GM12878 (cell line): ENCODE data around the gene ATG9B. TPM values are rescaled to one million over a fixed set of nuclear protein-coding genes. Genes with fewer than 3 reads are reported as not detected.
A peak's percentile ranks its signal among the peaks of the same experiment; 100 is the strongest.

Source experiments
- ATAC-seq: fragments of 200-7000 bp; cut with Tn5 transposase; 3 replicates; pipeline ENCODE4 v1.9.1; 2020; ENCODE audit warnings: mild to moderate bottlenecking, moderate library complexity
- BruUV-seq: library from RNA; stranded (reverse); fragments of 400-500 nt; replicated peaks from 2 replicates; lab custom pipeline; 2021; lab: Mats Ljungman, UMichigan
- CTCF ChIA-PET: fragments of 300-600 bp; sonication (Branson Sonifier 250); formaldehyde crosslinking; extraction: SDS; loops from one replicate; lab custom pipeline; 2021; ENCODE audit warnings: inconsistent platforms; lab: Yijun Ruan, JAX
- POLR2A ChIA-PET: fragments of 350-600 bp; formaldehyde crosslinking; extraction: SDS; loops from one replicate; lab custom pipeline; 2021; ENCODE audit warnings: inconsistent platforms; lab: Charles Lee
- RAD21 ChIA-PET: fragments of 300-600 bp; sonication (Branson Sonifier 250); formaldehyde crosslinking; loops from one replicate; lab custom pipeline; 2023; ENCODE audit warnings: antibody characterized with exemption; ENCODE audit not compliant: unreplicated experiment; lab: Charles Lee
- SMC1A ChIA-PET: fragments of 300-600 bp; sonication (Branson Sonifier 250); formaldehyde crosslinking; loops from one replicate; lab custom pipeline; 2023; ENCODE audit not compliant: unreplicated experiment, uncharacterized antibody; lab: Charles Lee
- DNase-seq: peaks from one replicate; pipeline ENCODE4 v3.0.0-alpha.2; 2011; ENCODE audit warnings: low read depth, low spot score
- FAIRE-seq: peaks from 3 replicates; lab custom pipeline; 2011; peaks lifted over from hg19 to GRCh38; lab: Jason Lieb, UNC
- H2AFZ ChIP-seq: 2 replicates; pipeline ENCODE4 v1.6.0; 2011; ENCODE audit warnings: low read depth, low read length, control low read depth; ENCODE audit not compliant: control insufficient read depth
- H3K27ac ChIP-seq: 2 replicates; pipeline ENCODE4 v1.5.1; 2011; ENCODE audit warnings: control low read depth; ENCODE audit not compliant: control insufficient read depth, insufficient read depth
- H3K27me3 ChIP-seq, 2 experiments: replicated peaks in 1 of 2; 2 replicates each; pipeline versions ENCODE4 v1.6.0 to v1.6.1; 2011; ENCODE audit warnings: low read length in 1 of 2; ENCODE audit not compliant: control insufficient read depth in 2 of 2, insufficient read depth in 2 of 2
- H3K36me3 ChIP-seq, 2 experiments: 2 replicates each; pipeline ENCODE4 v1.5.1; 2011; ENCODE audit warnings: low read length in 1 of 2; ENCODE audit not compliant: control insufficient read depth in 2 of 2, insufficient read depth in 2 of 2
- H3K4me1 ChIP-seq: 2 replicates; pipeline ENCODE4 v1.6.1; 2011; ENCODE audit warnings: mild to moderate bottlenecking, low read length, moderate library complexity, mixed read lengths; ENCODE audit not compliant: control insufficient read depth, insufficient read depth
- H3K4me2 ChIP-seq: 2 replicates; pipeline ENCODE4 v1.6.0; 2011; ENCODE audit warnings: control low read depth; ENCODE audit not compliant: control insufficient read depth, insufficient read depth
- H3K4me3 ChIP-seq: fragments of 200-600 bp; sonication (generic); 2 replicates; pipeline ENCODE4 v1.5.1; 2016
- H3K79me2 ChIP-seq: 2 replicates; pipeline ENCODE4 v1.6.0; 2011; ENCODE audit warnings: low read length; ENCODE audit not compliant: control insufficient read depth, insufficient read depth
- H3K9ac ChIP-seq: 2 replicates; pipeline ENCODE4 v1.8.0; 2011; ENCODE audit warnings: low read length, control low read depth, mixed read lengths; ENCODE audit not compliant: control insufficient read depth, insufficient read depth
- H3K9me3 ChIP-seq: replicated peaks from 3 replicates; pipeline ENCODE4 v1.5.1; 2011; ENCODE audit warnings: mild to moderate bottlenecking, low read length; ENCODE audit not compliant: control insufficient read depth, insufficient read depth
- H4K20me1 ChIP-seq: 2 replicates; pipeline ENCODE4 v1.6.0; 2011; ENCODE audit not compliant: control insufficient read depth, insufficient read depth
- BHLHE40 ChIP-seq, 2 experiments: fragments of 450-650 bp in 1 of 2; IDR thresholded peaks; 2 replicates each; pipeline ENCODE4 v1.6.1; 2011 to 2017; ENCODE audit warnings: low read depth in 2 of 2, borderline replicate concordance in 1 of 2, improper control_type of control experiment in 1 of 2, low read length in 1 of 2, mild to moderate bottlenecking in 1 of 2
- CHD2 ChIP-seq: IDR thresholded peaks from 2 replicates; pipeline ENCODE4 v1.6.1; 2011; ENCODE audit warnings: low read depth, low read length, improper control_type of control experiment, borderline replicate concordance
- HDAC6 ChIP-seq: fragments of 200-600 bp; sonication (generic); IDR thresholded peaks from one replicate; pipeline ENCODE4 v1.8.0; 2017; ENCODE audit warnings: antibody characterized with exemption; ENCODE audit not compliant: unreplicated experiment
- LARP7 ChIP-seq: fragments of 450-650 bp; IDR thresholded peaks from 2 replicates; pipeline ENCODE4 v1.6.1; 2017; ENCODE audit warnings: mild to moderate bottlenecking
- MTA3 ChIP-seq: IDR thresholded peaks from 2 replicates; pipeline ENCODE4 v1.6.1; 2012; ENCODE audit warnings: low read length, inconsistent platforms, borderline replicate concordance
- NR2F1 ChIP-seq: fragments of 450-650 bp; conservative IDR thresholded peaks from 2 replicates; pipeline ENCODE4 v1.6.1; 2017; ENCODE audit warnings: mild to moderate bottlenecking
- PKNOX1 ChIP-seq: fragments of 450-650 bp; IDR thresholded peaks from 2 replicates; pipeline ENCODE4 v1.6.1; 2016; ENCODE audit warnings: mild to moderate bottlenecking
- POLR2AphosphoS2 ChIP-seq: IDR thresholded peaks from 2 replicates; pipeline ENCODE4 v1.6.1; 2011; ENCODE audit warnings: low read depth, mild to moderate bottlenecking, low read length, improper control_type of control experiment, moderate library complexity
- RB1 ChIP-seq: fragments of 450-650 bp; formaldehyde crosslinking; IDR thresholded peaks from 2 replicates; pipeline ENCODE4 v1.6.1; 2017; ENCODE audit warnings: mild to moderate bottlenecking, borderline replicate concordance
- REST ChIP-seq: IDR thresholded peaks from 2 replicates; pipeline ENCODE4 v1.6.1; 2012; ENCODE audit warnings: mild to moderate bottlenecking, low read depth, low read length
- RUNX3 ChIP-seq: IDR thresholded peaks from 2 replicates; pipeline ENCODE4 v1.6.1; 2012; ENCODE audit warnings: low read length, inconsistent platforms
- SUZ12 ChIP-seq: fragments of 200-600 bp; sonication (generic); IDR thresholded peaks from one replicate; pipeline ENCODE4 v1.6.1; 2018; ENCODE audit warnings: antibody characterized with exemption, mild to moderate bottlenecking; ENCODE audit not compliant: unreplicated experiment
- YY1 ChIP-seq: IDR thresholded peaks from 2 replicates; pipeline ENCODE4 v1.6.1; 2011; ENCODE audit warnings: low read depth, mild to moderate bottlenecking, low read length
- ZBED1 ChIP-seq: IDR thresholded peaks from 2 replicates; pipeline ENCODE4 v1.6.1; 2016; ENCODE audit warnings: borderline replicate concordance
- WGBS: methylation state at CpG from one replicate; pipeline ENCODE4 v1.1.6; 2016; ENCODE audit warnings: low lambda C conversion rate; ENCODE audit not compliant: insufficient replicate concordance, insufficient coverage; ENCODE audit errors: missing lambda C conversion rate; 5-methylcytosine and 5-hydroxymethylcytosine counted together
- in situ Hi-C: fragments of 300-500 bp; cut with MboI; formaldehyde crosslinking; loops from 9 replicates; pipeline ENCODE4 v1.14.3; 2018; ENCODE audit warnings: mixed read lengths
- intact Hi-C: fragments of 100-400 bp; cut with micrococcal nuclease; formaldehyde crosslinking; loops from one replicate; pipeline ENCODE4 v1.14.2; 2022; ENCODE audit not compliant: unreplicated experiment
- polyA plus RNA-seq, 11 experiments: library from polyadenylated mRNA; depleted of rRNA in 4 of 11; unstranded in 6 of 11; stranded (reverse) in 5 of 11; fragments of >200 nt; fragmentation: Nextera tagmentation in 4 of 11; fragmentation: Illumina TruSeq in 1 of 11; extraction: Ambion mirVana in 4 of 11; extraction: Trizol in 1 of 11; gene quantifications; 1 replicate in 1 of 11; 2 replicates in 10 of 11; pipeline versions ENCODE4 v1.2.1 to v1.2.3, GENCODE V29; 2011 to 2016; ENCODE audit warnings: inconsistent platforms in 2 of 11, missing spikeins in 2 of 11, low read depth in 1 of 11
- total RNA-seq, 4 experiments: library from RNA; depleted of rRNA in 3 of 4; stranded (reverse); fragments of >200 nt in 3 of 4; fragmentation: Illumina TruSeq in 1 of 4; extraction: Trizol in 1 of 4; gene quantifications; 2 replicates each; pipeline versions ENCODE4 v1.2.1 to v1.2.3, GENCODE V29; 2013 to 2021
- TF ChIP-seq, protein P1 (sequence below): fragments of 450-650 bp; IDR thresholded peaks from 2 replicates; pipeline ENCODE4 v1.6.1; 2018; ENCODE audit warnings: mild to moderate bottlenecking, low read depth, moderate library complexity; ENCODE audit not compliant: partially characterized antibody

Gene ATG9B
- total and polyA plus RNA-seq, 10 of the 15 experiments (the other 5 are each of a cell fraction or from before 2014, with no cell fraction given): 0.01 to 0.83 (median 0.12) TPM; not detected in 2

GRCh38 chr7:151051108-151051507 is 26.8 kb upstream of the ATG9B start:
- no peaks in the 10 kb centered on the region for H3K9me3 ChIP-seq
- FAIRE-seq (no peak), DNase-seq (no peak), ATAC-seq (peak; percentile 50)
- H3K79me2 ChIP-seq: no peaks in the 10 kb centered on the region
- H3K27ac ChIP-seq: no peak overlapping the region
- no peaks in the 10 kb centered on the region for H3K4me1 ChIP-seq
- 22% methylated on average over 32 of the region's 50 CpGs for WGBS
- in situ Hi-C loops: no loop called here
- RAD21 ChIA-PET: no interaction called here
- H3K36me3 ChIP-seq: no peaks in the 10 kb centered on the region
- intact Hi-C loops: no loop called here
- TF ChIP-seq PKNOX1 (no peak), SUZ12 (no peak), RB1 (no peak), RUNX3 (0 out of 2 replicates have a peak, but pooled peaks have one; percentile 17), HDAC6 (peak; percentile 95), MTA3 (no peak), POLR2AphosphoS2 (no peak), NR2F1 (no peak), LARP7 (no peak), YY1 (no peak), ZBED1 (no peak), REST (peak; percentile 84), CHD2 (no peak), BHLHE40 (IDR thresholded peaks at IDR 0.05; ENCODE audit: borderline replicate concordance in 1 of 2, low read depth in 2 of 2, low read length in 1 of 2) (peak; percentile 51 to 65; a peak in 2 of 4 replicates)
- TF ChIP-seq, protein P1, sequence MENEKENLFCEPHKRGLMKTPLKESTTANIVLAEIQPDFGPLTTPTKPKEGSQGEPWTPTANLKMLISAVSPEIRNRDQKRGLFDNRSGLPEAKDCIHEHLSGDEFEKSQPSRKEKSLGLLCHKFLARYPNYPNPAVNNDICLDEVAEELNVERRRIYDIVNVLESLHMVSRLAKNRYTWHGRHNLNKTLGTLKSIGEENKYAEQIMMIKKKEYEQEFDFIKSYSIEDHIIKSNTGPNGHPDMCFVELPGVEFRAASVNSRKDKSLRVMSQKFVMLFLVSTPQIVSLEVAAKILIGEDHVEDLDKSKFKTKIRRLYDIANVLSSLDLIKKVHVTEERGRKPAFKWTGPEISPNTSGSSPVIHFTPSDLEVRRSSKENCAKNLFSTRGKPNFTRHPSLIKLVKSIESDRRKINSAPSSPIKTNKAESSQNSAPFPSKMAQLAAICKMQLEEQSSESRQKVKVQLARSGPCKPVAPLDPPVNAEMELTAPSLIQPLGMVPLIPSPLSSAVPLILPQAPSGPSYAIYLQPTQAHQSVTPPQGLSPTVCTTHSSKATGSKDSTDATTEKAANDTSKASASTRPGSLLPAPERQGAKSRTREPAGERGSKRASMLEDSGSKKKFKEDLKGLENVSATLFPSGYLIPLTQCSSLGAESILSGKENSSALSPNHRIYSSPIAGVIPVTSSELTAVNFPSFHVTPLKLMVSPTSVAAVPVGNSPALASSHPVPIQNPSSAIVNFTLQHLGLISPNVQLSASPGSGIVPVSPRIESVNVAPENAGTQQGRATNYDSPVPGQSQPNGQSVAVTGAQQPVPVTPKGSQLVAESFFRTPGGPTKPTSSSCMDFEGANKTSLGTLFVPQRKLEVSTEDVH: no peak
- SMC1A ChIA-PET: no interaction called here
- H3K27me3 ChIP-seq: no peaks in the 10 kb centered on the region; a peak in 1 of 4 replicates
- CTCF ChIA-PET: no interaction called here
- H3K4me2 ChIP-seq: no peak overlapping the region
- no peak overlapping the region for H3K4me3 ChIP-seq
- no peak overlapping the region for H3K9ac ChIP-seq
- POLR2A ChIA-PET: no interaction called here
- BruUV-seq: no TSS peak
- H2AFZ ChIP-seq: no peak overlapping the region
- H4K20me1 ChIP-seq: no peaks in the 10 kb centered on the region
